Fibroblast of lung (primary cell): Measurements from ENCODE around the gene ZNF608. TPM values are rescaled to one million over a fixed set of nuclear protein-coding genes. Genes with fewer than 3 reads are reported as not detected.
A peak's percentile ranks its signal among the peaks of the same experiment; 100 is the strongest.

Experiments used
- DNase-seq, 2 donors: peaks; one replicate each; pipeline versions ENCODE4 v3.0.0 to v3.0.0-alpha.2; 2010; ENCODE audit warnings: low read depth in 2 of 2
- H2AFZ ChIP-seq: 2 replicates; pipeline ENCODE4 v1.5.1; 2012; ENCODE audit warnings: low read length, control low read depth, inconsistent platforms
- H3K27ac ChIP-seq: 2 replicates; pipeline ENCODE4 v1.5.1; 2011; ENCODE audit warnings: low read length, control low read depth; ENCODE audit not compliant: insufficient read depth
- H3K27me3 ChIP-seq: 2 replicates; pipeline ENCODE4 v1.5.1; 2011; ENCODE audit warnings: mild to moderate bottlenecking, low read length; ENCODE audit not compliant: control insufficient read depth, insufficient read depth
- H3K36me3 ChIP-seq: 2 replicates; pipeline ENCODE4 v1.5.1; 2011; ENCODE audit warnings: low read length; ENCODE audit not compliant: control insufficient read depth, insufficient read depth
- H3K4me1 ChIP-seq: 2 replicates; pipeline ENCODE4 v1.5.1; 2011; ENCODE audit warnings: low read length; ENCODE audit not compliant: control insufficient read depth, insufficient read depth; ENCODE audit errors: extremely low read depth
- H3K4me2 ChIP-seq: 2 replicates; pipeline ENCODE4 v1.5.1; 2011; ENCODE audit warnings: low read length, control low read depth; ENCODE audit not compliant: insufficient read depth; ENCODE audit errors: extremely low read depth
- H3K4me3 ChIP-seq, 4 experiments: fragments of 200-600 bp in 1 of 4; sonication (generic) in 1 of 4; replicated peaks in 1 of 4; 2 replicates each; pipeline ENCODE4 v1.5.1; 2011 to 2016; ENCODE audit warnings: low read length in 4 of 4, low read depth in 3 of 4, mild to moderate bottlenecking in 3 of 4, control low read depth in 2 of 4, inconsistent platforms in 1 of 4, mixed read lengths in 1 of 4; ENCODE audit not compliant: insufficient read depth in 1 of 4; ENCODE audit errors: control extremely low read depth in 1 of 4
- H3K79me2 ChIP-seq: 2 replicates; pipeline ENCODE4 v1.5.1; 2012; ENCODE audit warnings: mild to moderate bottlenecking, low read length, inconsistent platforms; ENCODE audit not compliant: control insufficient read depth, insufficient read depth
- H3K9ac ChIP-seq: 2 replicates; pipeline ENCODE4 v1.5.1; 2011; ENCODE audit warnings: mild to moderate bottlenecking, low read length, control low read depth; ENCODE audit not compliant: insufficient read depth
- H3K9me3 ChIP-seq: 2 replicates; pipeline ENCODE4 v1.5.1; 2012; ENCODE audit warnings: low read depth, low read length; ENCODE audit not compliant: control insufficient read depth, insufficient read depth
- H4K20me1 ChIP-seq: 2 replicates; pipeline ENCODE4 v1.5.1; 2011; ENCODE audit warnings: low read length; ENCODE audit not compliant: control insufficient read depth, insufficient read depth; ENCODE audit errors: extremely low read depth
- EZH2 ChIP-seq: IDR thresholded peaks from 2 replicates; pipeline ENCODE4 v1.5.1; 2012; ENCODE audit warnings: low read length, control low read depth, mild to moderate bottlenecking; ENCODE audit errors: missing control alignments
- polyA plus RNA-seq, 2 donors: library from polyadenylated mRNA; depleted of rRNA in 1 of 2; stranded (reverse) in 1 of 2; unstranded in 1 of 2; fragments of >200 nt; gene quantifications; 2 replicates each; pipeline ENCODE4 v1.2.1, GENCODE V29; 2011 to 2012; ENCODE audit warnings: missing spikeins in 1 of 2
- total RNA-seq: library from RNA; depleted of rRNA; stranded (reverse); fragments of >200 nt; gene quantifications from 2 replicates; pipeline ENCODE4 v1.2.1, GENCODE V29; 2014
- TF ChIP-seq, protein P1 (sequence below), 2 donors: IDR thresholded peaks in 1 of 2; conservative IDR thresholded peaks in 1 of 2; 1 replicate in 1 of 2; 2 replicates in 1 of 2; pipeline ENCODE4 v1.5.1; 2011 to 2012; ENCODE audit warnings: low read length in 2 of 2, control low read depth in 1 of 2, inconsistent platforms in 1 of 2, low read depth in 1 of 2, mild to moderate bottlenecking in 1 of 2

The ZNF608 gene
- total and polyA plus RNA-seq, 2 donors (not counting 1 experiment from before 2014, with no cell fraction given): 12.4 to 25.3 TPM

DNA sequence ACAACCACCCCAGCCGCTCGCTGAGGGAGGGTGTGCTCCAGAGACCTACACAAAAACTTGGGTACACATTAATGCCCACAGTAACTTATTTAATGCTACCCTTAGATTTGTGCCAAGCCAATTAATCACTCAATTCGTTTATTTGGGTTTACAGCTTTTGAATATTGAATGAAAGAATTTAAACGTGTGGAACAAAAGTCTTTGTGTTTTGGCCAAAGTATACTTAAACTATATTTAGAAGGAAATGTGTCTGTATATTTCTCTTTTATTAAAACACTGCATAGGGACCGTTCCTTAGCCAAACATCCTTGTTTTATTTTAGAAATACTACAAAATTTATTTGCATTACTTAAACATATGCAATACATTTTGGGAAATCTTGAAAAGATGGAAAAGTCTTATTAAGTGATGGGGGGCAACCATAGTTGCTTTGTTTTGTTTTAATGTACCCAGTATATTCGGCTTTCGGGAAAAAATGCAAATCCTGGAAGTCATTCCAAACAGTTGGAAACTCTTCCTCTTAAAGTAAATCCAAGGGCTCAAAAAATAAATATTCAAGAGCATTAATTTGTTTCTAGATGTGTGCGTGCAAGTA lies 11.8 kb downstream of the ZNF608 start:
- Histone ChIP-seq H3K9ac (no peak overlapping the region), H3K79me2 (peaks cover 8% of the 10 kb centered on the region), H4K20me1 (no peaks in the 10 kb centered on the region), H2AFZ (no peak overlapping the region), H3K36me3 (no peaks in the 10 kb centered on the region), H3K4me3 (peak overlapping the region in 3 of 4 experiments; percentile 8 to 52 (median 47)), H3K4me2 (peak overlapping the region; percentile 78), H3K27ac (peak overlapping the region; percentile 67), H3K27me3 (no peaks in the 10 kb centered on the region), H3K9me3 (no peaks in the 10 kb centered on the region), H3K4me1 (peaks cover 3% of the 10 kb centered on the region)
- DNase-seq: no peak
- TF ChIP-seq, protein P1, sequence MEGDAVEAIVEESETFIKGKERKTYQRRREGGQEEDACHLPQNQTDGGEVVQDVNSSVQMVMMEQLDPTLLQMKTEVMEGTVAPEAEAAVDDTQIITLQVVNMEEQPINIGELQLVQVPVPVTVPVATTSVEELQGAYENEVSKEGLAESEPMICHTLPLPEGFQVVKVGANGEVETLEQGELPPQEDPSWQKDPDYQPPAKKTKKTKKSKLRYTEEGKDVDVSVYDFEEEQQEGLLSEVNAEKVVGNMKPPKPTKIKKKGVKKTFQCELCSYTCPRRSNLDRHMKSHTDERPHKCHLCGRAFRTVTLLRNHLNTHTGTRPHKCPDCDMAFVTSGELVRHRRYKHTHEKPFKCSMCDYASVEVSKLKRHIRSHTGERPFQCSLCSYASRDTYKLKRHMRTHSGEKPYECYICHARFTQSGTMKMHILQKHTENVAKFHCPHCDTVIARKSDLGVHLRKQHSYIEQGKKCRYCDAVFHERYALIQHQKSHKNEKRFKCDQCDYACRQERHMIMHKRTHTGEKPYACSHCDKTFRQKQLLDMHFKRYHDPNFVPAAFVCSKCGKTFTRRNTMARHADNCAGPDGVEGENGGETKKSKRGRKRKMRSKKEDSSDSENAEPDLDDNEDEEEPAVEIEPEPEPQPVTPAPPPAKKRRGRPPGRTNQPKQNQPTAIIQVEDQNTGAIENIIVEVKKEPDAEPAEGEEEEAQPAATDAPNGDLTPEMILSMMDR (conservative IDR thresholded peaks at IDR 0.05 in 1 of 2, IDR thresholded peaks at IDR 0.05 in 1 of 2; ENCODE audit: low read depth in 1 of 2, low read length in 2 of 2): no peak
- no peak for TF ChIP-seq EZH2

DNA sequence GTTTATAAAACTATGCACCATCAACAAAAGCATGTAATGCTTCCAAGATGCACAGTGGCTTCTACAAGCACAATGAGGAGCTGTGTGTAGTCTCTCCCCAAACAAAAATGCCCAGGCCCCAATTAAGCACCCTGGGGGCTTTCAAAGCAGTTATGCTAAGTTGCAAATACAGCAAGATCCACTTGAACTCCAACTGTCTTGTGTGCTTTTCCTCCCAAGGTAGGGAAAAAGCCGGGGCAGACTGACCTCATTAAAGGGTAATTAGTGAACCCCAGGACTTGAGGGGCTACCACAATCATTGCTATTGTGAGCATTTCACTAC lies 13.1 kb downstream of the ZNF608 start:
- no peak overlapping the region for H2AFZ ChIP-seq
- H3K4me1 ChIP-seq: peaks cover 3% of the 10 kb centered on the region
- no peak for DNase-seq
- no peak overlapping the region for H3K9ac ChIP-seq
- no peak overlapping the region for H3K27ac ChIP-seq
- TF ChIP-seq EZH2: no peak
- no peaks in the 10 kb centered on the region for H3K9me3 ChIP-seq
- H4K20me1 ChIP-seq: no peaks in the 10 kb centered on the region
- H3K36me3 ChIP-seq: no peaks in the 10 kb centered on the region
- no peak overlapping the region for H3K4me3 ChIP-seq
- H3K79me2 ChIP-seq: peaks cover 6% of the 10 kb centered on the region
- no peak overlapping the region for H3K4me2 ChIP-seq
- H3K27me3 ChIP-seq: no peaks in the 10 kb centered on the region

DNA sequence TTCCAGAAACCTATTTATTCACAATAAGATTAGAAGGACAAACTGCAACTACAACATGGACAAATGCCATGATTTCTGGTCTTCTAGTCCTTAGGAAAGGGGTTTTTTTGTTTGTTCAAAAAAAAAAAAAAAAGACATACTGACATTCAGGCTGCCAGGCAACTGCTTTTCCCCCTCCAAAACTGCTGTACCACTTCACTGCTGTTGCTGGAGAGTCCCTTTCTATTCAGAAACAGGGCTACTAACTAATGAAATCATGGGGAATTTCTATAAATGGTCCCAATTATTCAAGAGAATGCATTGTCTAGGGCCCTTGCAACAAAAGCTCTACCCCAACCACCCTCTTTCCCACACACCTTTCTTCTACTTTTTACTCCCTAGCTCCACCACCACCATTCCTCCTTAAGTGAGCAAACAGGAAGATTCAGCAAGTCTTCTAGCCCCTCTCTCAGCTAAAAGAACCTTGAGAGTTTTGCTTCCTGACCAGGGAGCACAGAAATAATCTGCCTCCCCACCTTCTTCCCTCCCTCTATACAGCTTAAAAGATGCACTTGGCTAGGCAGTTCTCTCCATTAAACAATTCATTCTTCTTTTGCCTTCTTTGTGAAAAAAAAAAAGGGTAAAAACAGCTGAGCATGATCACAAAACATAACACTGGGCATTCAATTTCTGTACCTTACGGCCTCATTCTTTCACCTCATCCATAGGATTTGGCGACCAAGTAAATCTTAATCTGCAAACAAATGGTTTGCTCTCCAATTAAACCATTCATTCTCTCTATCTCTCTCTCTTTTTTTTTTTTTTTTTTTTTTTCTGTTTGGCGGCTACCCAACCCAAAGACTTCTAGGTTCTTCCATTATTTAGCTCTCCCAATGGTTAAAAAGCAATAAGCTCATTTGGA lies 13.8 kb downstream of the ZNF608 start:
- TF ChIP-seq, protein P1 (conservative IDR thresholded peaks at IDR 0.05 in 1 of 2, IDR thresholded peaks at IDR 0.05 in 1 of 2; ENCODE audit: low read depth in 1 of 2, low read length in 2 of 2): no peak
- no peak for TF ChIP-seq EZH2
- Histone ChIP-seq H3K4me1 (peaks cover 3% of the 10 kb centered on the region), H4K20me1 (no peaks in the 10 kb centered on the region)

More for the DNA sequence above, 13.8 kb downstream of the ZNF608 start:
- Histone ChIP-seq H3K9me3 (no peaks in the 10 kb centered on the region), H3K9ac (no peak overlapping the region), H3K27ac (no peak overlapping the region), H3K4me2 (no peak overlapping the region), H2AFZ (no peak overlapping the region), H3K36me3 (no peaks in the 10 kb centered on the region), H3K79me2 (peaks cover 6% of the 10 kb centered on the region), H3K27me3 (no peaks in the 10 kb centered on the region), H3K4me3 (no peak overlapping the region)
- no peak for DNase-seq
